Stomach smooth muscle (tissue), 2 donors: ENCODE data around the gene CAPN15.
A peak's percentile ranks its signal among the peaks of the same experiment; 100 is the strongest.

Experiments
- H3K27ac ChIP-seq: one replicate; pipeline ENCODE4 v1.7.0; 2013; ENCODE audit warnings: mild to moderate bottlenecking, low read length, inconsistent platforms
- H3K27me3 ChIP-seq, 2 donors: one replicate each; pipeline ENCODE4 v1.7.0; 2013; ENCODE audit warnings: low read length in 2 of 2; ENCODE audit not compliant: insufficient read depth in 2 of 2, control insufficient read depth in 1 of 2
- H3K36me3 ChIP-seq, 2 donors: one replicate each; pipeline ENCODE4 v1.7.0; 2013; ENCODE audit warnings: low read length in 2 of 2; ENCODE audit not compliant: control insufficient read depth in 2 of 2, insufficient read depth in 2 of 2
- H3K4me1 ChIP-seq: one replicate; pipeline ENCODE4 v1.7.0; 2013; ENCODE audit warnings: low read length; ENCODE audit not compliant: control insufficient read depth, insufficient read depth
- H3K4me3 ChIP-seq, 2 donors: one replicate each; pipeline ENCODE4 v1.7.0; 2013; ENCODE audit warnings: low read length in 2 of 2
- H3K9ac ChIP-seq, 2 donors: one replicate each; pipeline ENCODE4 v1.7.0; 2013; ENCODE audit warnings: low read length in 2 of 2, mild to moderate bottlenecking in 1 of 2
- H3K9me3 ChIP-seq, 2 donors: one replicate each; pipeline ENCODE4 v1.7.0; 2013; ENCODE audit warnings: low read length in 2 of 2; ENCODE audit not compliant: control insufficient read depth in 2 of 2
- donor health status: healthy.
- donor health status: Pancreatic carcinoma.

The CAPN15 gene

DNA sequence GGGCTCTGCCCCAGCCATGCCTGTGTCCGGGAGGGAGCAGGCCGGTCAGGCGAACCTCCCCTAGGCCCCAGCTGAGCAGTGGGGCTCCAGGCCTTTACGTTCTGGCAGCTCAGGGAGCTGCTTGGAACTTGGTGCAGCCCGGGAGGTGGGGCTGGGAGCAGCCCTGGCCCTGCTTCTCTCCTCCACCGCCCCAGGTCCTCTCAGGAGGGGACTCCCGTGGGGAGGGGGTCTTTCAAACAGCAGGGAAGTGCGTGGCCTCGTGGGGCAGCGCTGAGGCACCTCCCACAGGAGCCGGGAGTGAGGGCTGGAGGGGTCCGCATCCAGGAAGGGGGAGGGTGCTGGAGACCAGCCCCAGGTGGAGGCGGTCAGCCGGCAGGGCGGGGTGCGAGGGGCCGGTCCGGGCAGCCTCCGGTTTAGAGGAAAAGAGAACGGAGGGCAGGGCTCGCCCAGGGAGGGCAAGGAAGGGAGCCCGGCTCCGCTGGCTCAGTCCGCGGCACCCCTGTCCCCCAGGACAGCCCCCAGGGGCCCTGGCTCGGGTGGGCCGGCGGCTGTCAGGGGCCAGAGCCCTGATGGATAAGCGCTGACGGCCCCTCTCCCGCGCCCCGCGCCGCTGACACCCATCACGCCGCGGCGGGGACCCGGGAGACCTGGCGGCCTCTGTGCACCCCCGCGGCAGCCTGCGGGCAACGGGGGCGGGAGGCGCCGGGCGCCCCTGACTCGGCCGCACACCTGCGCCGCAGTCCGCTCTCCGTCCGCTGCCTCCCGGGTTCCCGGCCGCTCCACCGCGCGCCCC is 32.1 kb downstream of the CAPN15 start:
- no peak overlapping the region for H3K4me3 ChIP-seq

DNA sequence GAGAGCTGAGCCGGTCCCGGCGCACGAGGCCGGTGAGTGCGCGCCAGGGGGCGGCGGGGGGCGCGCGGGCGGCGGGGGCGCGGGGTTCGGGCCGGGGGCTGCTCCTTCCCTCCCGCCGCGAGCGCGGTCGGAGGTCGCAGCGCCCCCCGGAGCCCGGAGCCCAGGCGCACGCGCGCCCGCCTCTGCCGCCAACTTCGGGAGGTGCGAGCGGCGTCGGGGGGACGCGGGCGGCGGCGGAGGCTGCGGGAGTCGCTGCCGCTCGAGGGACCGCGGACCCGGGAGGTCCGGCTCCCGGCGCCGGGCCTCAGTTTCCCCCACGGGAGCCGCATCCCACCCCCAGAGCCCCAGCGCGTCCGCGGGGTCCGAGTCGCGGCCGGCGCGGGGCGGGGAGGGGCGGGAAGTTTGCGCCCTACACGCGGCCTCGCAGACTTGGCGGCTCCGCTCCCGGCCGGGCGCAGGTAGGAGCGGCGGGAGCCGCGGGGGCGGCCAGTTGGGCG is 32.7 kb downstream of the CAPN15 start, which contains the start of gene PRR35:
Gene PRR35 (plus strand): TSS at position 191 of the 497 bp plus-strand sequence. CDS start 2,901 bp downstream, outside the sequence.
- H3K27me3 ChIP-seq, result peaks cover 20 to 30% of the 10 kb centered on the region in 2 donors
- H3K27ac ChIP-seq, result no peak within 1 kb of the TSS
- H3K4me3 ChIP-seq, result no peak within 1 kb of the TSS

More for the DNA sequence above, 32.1 kb downstream of the CAPN15 start:
- no peak overlapping the region for H3K27ac ChIP-seq
- H3K36me3 ChIP-seq, result no peaks in the 10 kb centered on the region
- peaks cover 20 to 30% of the 10 kb centered on the region in 2 donors for H3K27me3 ChIP-seq
- H3K4me1 ChIP-seq, result peaks cover 4% of the 10 kb centered on the region
- no peak overlapping the region for H3K9ac ChIP-seq
- H3K9me3 ChIP-seq, result no peaks in the 10 kb centered on the region

DNA sequence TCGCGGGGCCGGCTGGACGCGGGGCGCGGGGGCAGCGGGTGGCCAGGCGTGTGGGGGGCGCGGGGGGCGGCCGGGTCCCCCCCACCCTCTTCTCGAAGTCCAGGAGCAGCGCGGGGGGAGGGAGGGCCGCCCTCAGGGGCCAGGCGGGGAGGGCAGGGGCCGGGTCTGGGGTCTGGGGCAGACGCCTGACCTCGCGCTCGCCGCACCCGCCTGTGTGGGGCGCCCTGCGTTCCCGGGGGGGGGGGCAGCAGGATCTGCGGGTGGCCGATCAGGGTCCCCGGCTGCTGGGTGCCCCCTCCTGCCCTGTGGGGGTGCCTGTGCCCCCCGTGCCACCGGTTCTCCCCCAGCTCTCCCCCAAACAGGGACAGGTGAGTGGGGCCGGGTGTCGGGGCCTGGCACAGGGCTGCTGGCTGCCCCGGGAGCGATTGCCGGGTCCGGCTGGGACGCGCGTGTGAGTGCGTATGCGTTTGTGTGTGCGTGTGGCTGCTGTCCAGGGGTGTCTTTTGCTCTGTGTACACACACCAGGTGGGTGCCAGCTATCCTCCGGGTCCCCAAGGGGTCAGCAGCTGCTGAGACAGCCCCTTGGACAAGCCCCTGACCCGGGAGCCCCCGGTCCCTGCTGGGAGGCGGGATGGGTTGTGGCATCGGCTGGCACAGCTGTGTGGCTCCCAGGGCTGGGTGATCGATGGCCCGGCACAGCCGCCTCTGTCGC is 33.3 kb downstream of the CAPN15 start:
- Histone ChIP-seq H3K27me3 (peaks cover 20 to 30% of the 10 kb centered on the region in 2 donors), H3K9ac (no peak overlapping the region), H3K27ac (no peak overlapping the region), H3K4me3 (no peak overlapping the region), H3K36me3 (no peaks in the 10 kb centered on the region), H3K9me3 (no peaks in the 10 kb centered on the region), H3K4me1 (peaks cover 11% of the 10 kb centered on the region)

More for the DNA sequence above, 32.7 kb downstream of the CAPN15 start, which contains the start of gene PRR35:
- Histone ChIP-seq H3K4me1 (peaks cover 7% of the 10 kb centered on the region), H3K9ac (no peak within 1 kb of the TSS), H3K36me3 (no peaks in the 10 kb centered on the region), H3K9me3 (no peaks in the 10 kb centered on the region)

DNA sequence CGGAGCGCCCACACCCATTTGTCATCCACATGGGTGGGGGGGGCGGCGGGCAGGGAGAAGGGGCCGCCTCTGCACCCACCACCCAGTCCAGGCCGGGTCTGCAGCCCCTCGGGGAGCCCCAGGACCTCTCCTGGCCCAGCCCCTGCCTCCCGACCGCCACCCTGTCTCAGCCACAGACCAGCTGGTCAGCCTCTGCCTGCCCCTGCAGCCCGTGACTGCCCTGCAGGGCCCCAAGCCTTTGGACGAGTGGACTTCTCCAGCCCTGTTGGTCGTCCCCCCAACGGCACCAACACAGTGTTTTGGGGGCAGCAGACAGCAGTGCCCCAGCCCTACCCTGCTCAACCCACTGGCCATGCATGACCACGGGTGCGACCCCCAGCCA is 33.9 kb downstream of the CAPN15 start:
- Histone ChIP-seq H3K4me3 (no peak overlapping the region), H3K4me1 (peaks cover 16% of the 10 kb centered on the region), H3K27me3 (peaks cover 20 to 30% of the 10 kb centered on the region in 2 donors), H3K9ac (no peak overlapping the region), H3K27ac (no peak overlapping the region), H3K36me3 (no peaks in the 10 kb centered on the region), H3K9me3 (no peaks in the 10 kb centered on the region)

DNA sequence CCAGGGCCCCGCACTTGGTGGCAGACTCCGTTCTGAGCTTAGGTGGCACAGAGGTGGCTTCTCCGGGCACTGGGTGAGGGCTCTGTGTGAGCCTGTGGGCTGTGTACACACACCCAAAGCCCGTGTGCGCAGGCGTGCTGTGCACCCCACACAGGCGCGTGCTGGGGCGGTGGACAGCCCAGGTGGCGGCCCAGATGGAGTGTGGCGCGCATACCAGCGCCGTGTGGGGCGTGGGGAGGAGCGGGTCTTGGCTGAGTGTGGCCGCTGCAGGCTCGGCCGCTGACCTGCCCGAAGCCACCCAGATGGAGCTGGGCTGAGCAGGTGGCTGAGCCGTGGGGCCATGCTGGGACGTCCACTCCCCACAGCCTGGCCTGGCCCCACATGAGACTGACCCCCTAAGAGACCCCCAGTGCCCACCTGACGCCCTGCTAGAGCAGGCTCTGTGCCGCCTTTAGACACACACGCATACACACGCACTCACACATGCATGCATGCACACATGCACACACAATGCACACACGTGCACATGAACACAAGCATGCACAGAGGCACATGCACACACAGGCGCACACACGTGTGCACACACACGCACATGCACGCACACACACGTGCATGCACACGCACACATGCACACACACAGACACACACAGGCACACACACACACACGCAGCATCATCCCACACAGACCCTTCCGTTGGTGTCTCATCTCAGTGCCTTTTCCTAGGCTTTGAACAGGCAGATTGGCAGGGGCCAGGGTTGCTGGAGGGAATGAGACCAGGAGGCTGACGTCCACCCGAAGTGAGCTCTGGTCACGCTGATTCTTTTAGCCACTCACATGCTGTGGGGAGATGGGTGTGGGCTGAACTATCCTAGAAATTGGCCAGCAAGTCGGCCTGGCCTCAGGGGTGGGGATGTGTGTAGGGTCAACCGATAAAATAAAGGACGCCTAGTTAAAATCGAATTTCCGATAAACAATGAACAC is 34.7 kb downstream of the CAPN15 start:
- H3K4me3 ChIP-seq, result no peak overlapping the region
- H3K36me3 ChIP-seq, result no peaks in the 10 kb centered on the region
- peaks cover 20 to 30% of the 10 kb centered on the region in 2 donors for H3K27me3 ChIP-seq
- H3K4me1 ChIP-seq, result peaks cover 25% of the 10 kb centered on the region
- no peak overlapping the region for H3K27ac ChIP-seq
- no peak overlapping the region for H3K9ac ChIP-seq
- H3K9me3 ChIP-seq, result no peaks in the 10 kb centered on the region

DNA sequence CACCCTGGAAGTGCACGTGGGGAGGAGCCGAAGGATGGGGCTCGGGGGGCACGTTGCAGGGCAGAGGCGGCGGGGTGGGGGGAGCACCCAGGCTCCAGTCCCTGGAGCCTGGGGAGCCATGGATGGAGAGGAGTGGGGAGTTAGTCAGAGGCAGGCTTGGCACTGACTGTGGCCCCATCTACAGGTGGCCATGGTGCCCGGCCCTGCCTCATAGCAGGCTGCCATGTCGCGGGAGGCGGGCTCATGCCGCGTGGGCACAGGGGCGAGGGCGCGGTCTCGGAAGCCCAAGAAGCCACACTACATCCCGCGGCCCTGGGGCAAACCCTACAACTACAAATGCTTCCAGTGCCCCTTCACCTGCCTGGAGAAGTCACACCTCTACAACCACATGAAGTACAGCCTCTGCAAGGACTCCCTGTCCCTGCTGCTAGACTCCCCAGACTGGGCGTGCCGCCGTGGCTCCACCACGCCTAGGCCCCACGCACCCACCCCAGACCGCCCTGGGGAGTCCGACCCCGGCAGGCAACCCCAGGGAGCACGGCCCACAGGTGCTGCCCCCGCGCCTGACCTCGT is 35.6 kb downstream of the CAPN15 start:
- Histone ChIP-seq H3K4me3 (no peak overlapping the region), H3K27ac (no peak overlapping the region), H3K4me1 (peaks cover 33% of the 10 kb centered on the region), H3K27me3 (peaks cover 18 to 30% of the 10 kb centered on the region in 2 donors), H3K9ac (no peak overlapping the region), H3K36me3 (no peaks in the 10 kb centered on the region), H3K9me3 (no peaks in the 10 kb centered on the region)

DNA sequence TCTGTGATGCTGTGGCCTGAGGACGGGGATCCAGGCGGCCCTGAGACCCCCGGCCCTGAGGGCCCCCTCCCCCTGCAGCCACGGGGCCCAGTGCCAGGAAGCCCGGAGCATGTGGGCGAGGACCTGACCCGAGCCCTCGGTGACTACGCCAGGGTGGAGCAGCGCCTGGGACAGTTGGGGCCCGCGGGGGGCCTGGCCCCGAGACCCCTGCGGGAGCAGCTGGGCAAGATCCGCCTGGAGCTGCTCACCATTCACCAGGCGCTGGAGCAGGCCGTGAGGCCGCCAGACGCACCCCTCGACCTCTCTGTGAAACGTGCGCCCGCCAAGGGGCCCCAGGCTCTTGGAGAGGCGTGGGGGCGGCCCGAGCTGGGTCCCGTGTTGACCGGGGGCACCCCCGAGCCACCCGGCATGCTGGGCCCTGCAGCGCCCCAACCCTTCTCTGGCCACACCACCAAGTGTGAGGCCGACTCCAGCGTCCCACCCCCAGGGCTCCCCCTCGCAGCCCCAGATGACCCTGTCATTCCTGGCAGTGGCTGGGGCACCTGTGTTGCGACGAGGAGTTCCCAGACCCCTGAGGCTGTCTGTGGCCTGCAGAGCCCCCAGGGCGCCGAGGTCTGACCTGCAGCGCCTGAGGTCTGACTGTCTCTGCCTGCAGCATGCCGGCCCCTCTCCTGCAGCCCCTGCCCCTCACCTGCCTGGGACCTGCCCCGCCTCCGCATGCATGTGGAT is 37.3 kb downstream of the CAPN15 start:
- Histone ChIP-seq H3K27ac (no peak overlapping the region), H3K36me3 (no peaks in the 10 kb centered on the region), H3K4me1 (peaks cover 44% of the 10 kb centered on the region), H3K4me3 (no peak overlapping the region), H3K9me3 (no peaks in the 10 kb centered on the region), H3K27me3 (peaks cover 9 to 17% of the 10 kb centered on the region in 2 donors), H3K9ac (no peak overlapping the region)

DNA sequence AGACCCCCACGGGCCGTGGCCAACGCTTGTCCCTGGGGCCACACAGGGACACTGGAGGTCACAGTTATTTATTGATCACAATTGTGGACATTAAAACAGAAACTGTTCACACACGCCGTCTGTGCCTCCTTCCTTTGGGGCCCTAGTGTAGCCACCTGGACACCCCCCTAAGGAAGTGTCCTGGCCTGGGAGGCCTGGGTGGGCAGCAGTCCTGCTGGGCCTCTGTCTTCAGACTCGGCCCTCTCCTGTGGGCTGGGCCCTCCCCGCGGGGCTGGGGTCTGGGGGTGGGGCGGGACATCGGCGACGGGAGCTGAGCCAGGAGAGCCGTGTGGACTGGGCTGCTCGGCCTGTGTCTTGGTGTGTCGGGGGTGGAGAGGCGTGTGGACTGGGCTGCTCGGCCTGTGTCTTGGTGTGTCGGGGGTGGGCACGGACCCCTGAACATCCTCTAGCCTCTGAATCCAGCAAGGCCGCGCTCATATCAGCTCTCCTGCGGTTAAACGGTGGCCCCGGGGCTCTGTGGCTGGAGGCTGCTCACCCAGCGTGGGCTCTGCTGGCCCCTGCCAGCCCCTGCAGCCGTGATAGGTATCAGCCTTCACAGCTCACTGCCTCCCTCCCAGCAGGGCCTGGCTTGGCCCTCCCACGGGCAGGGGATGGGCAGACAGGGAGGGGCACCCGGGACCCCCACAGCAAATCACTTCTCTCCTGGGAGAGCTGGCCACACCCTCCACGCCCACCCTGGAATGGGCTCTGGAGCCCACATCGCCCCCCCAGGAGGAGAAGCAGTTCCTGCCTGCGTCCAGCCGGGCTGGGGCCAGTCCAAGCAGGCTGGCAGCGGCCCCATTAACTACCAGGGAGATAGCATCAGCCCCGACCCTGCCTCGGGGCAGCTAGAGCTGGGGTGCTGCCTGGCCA is 38.2 kb downstream of the CAPN15 start:
- Histone ChIP-seq H3K4me1 (peaks cover 47% of the 10 kb centered on the region), H3K9ac (peak overlapping the region in 1 of 2 donors; percentile 5), H3K36me3 (no peaks in the 10 kb centered on the region), H3K27ac (no peak overlapping the region), H3K27me3 (peaks cover 9 to 15% of the 10 kb centered on the region in 2 donors), H3K4me3 (peak overlapping the region in 1 of 2 donors; percentile 8), H3K9me3 (no peaks in the 10 kb centered on the region)
